GM21576 (cell line): ENCODE measurements around the gene ANKFN1.

Experiments used
- ATAC-seq: cut with Tn5 transposase; IDR thresholded peaks from one replicate; pipeline ENCODE4 v1.9.1; 2021; ENCODE audit warnings: mild to moderate bottlenecking, moderate library complexity; ENCODE audit not compliant: unreplicated experiment

Gene ANKFN1

GRCh38 chr17:56152874-56153602 lies at the start of gene ANKFN1:
TSS of gene ANKFN1 (plus strand) at chr17:56153475. CDS start at chr17:56212668, 59,193 bp downstream.
- ATAC-seq: no peak

- ATAC-seq: no peak
Measured at GRCh38 chr17:56108811-56109284, 44.4 kb upstream of the ANKFN1 start.

GRCh38 chr17:56109836-56110235 lies 43.4 kb upstream of the ANKFN1 start:
- ATAC-seq: no peak

GRCh38 chr17:56110463-56111135 lies 42.7 kb upstream of the ANKFN1 start:
- no peak for ATAC-seq

- no peak for ATAC-seq
Measured at GRCh38 chr17:56111706-56112485, 41.4 kb upstream of the ANKFN1 start.

- ATAC-seq: no peak
Measured at GRCh38 chr17:56113486-56113885, 39.8 kb upstream of the ANKFN1 start.

- no peak for ATAC-seq
Measured at GRCh38 chr17:56114469-56114868, 38.8 kb upstream of the ANKFN1 start.

- ATAC-seq: no peak
Measured at GRCh38 chr17:56119191-56119590, 34.1 kb upstream of the ANKFN1 start.

GRCh38 chr17:56119936-56120335 lies 33.3 kb upstream of the ANKFN1 start:
- no peak for ATAC-seq

GRCh38 chr17:56121191-56122051 lies 31.9 kb upstream of the ANKFN1 start:
- no peak for ATAC-seq

GRCh38 chr17:56125830-56126819 lies 27.1 kb upstream of the ANKFN1 start:
- ATAC-seq: no peak

GRCh38 chr17:56130026-56130425 lies 23.2 kb upstream of the ANKFN1 start:
- ATAC-seq: no peak

- no peak for ATAC-seq
Measured at GRCh38 chr17:56130631-56131030, 22.6 kb upstream of the ANKFN1 start.

GRCh38 chr17:56131431-56131830 lies 21.8 kb upstream of the ANKFN1 start:
- ATAC-seq: no peak

GRCh38 chr17:56136301-56136700 lies 17.0 kb upstream of the ANKFN1 start:
- ATAC-seq: no peak

- no peak for ATAC-seq
Measured at GRCh38 chr17:56141046-56141839, 12.0 kb upstream of the ANKFN1 start.

GRCh38 chr17:56142325-56142724 lies 10.9 kb upstream of the ANKFN1 start:
- no peak for ATAC-seq

- no peak for ATAC-seq
Measured at GRCh38 chr17:56142781-56143180, 10.5 kb upstream of the ANKFN1 start.

- ATAC-seq: no peak
Measured at GRCh38 chr17:56144223-56144622, 9.1 kb upstream of the ANKFN1 start.
